ENCODE results near the gene WDR4. TPM values are rescaled to one million over a fixed set of nuclear protein-coding genes. Genes with fewer than 3 reads are reported as not detected.

WDR4 gene
- total RNA-seq, 1 experiment from 2014 or later: 15.3 TPM

DNA sequence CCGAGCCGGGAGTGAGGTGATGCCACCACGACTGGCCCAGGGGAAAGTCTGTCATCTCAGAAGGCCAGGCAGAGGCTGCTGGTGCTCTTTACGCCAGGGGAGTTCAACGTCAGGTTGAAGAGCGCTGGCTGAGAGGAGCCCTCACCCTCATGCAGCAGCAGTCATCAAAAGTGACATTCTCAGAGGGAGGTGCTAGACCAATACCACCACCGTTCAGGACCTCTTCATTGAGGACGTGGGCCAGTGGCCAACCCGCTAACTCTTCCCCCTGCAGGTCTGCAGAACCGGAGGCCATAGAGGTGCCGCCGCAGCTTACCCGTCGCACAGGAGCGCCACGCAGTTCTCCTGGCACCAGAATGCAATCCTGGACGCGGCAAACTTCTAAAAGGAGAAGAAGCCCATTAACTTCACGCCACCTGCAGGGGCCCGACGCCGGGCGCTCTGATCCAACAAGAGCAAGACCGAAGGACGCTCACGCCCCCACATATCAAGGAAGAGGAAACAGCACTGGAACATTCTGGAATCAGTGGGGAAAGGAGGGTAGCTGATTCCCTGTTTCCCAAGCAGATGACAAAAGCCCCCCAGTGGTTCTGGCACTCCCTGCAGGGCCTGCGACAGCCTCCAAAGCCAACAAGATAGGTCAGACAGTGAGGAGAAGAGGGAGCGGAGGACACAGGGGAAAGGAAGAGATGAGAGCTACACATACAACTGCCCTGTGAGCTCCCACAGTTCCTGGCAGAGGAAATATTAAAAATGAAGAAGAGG is 24.9 kb downstream of the WDR4 start:
- Histone ChIP-seq H3K4me1 (ENCODE audit: low read length) (no peaks in the 10 kb centered on the region), H3K36me3 (ENCODE audit: insufficient read depth, low read length) (peaks cover 17% of the 10 kb centered on the region), H3K27ac (ENCODE audit: low read length) (no peak overlapping the region), H4K20me1 (ENCODE audit: insufficient read depth, low read depth, low read length) (peaks cover 40% of the 10 kb centered on the region), H3K4me3 (ENCODE audit: low read length) (no peak overlapping the region), H3K79me2 (ENCODE audit: low read length) (peaks cover 30% of the 10 kb centered on the region), H2AFZ (ENCODE audit: low read length) (no peak overlapping the region), H3K9me2 (replicated peaks; ENCODE audit: insufficient read depth, low read length) (no peaks in the 10 kb centered on the region), H3K9me3 (ENCODE audit: low read length) (no peaks in the 10 kb centered on the region), H3K27me3 (ENCODE audit: low read length) (no peaks in the 10 kb centered on the region), H3K4me2 (ENCODE audit: low read depth, low read length, poor library complexity, severe bottlenecking) (no peak overlapping the region), H3K9ac (ENCODE audit: low read length) (no peak overlapping the region)
- DNase-seq: no peak

GRCh38 chr21:42853621-42854020 is 25.7 kb downstream of the WDR4 start:
- Histone ChIP-seq H3K79me2 (ENCODE audit: low read length) (peaks cover 31% of the 10 kb centered on the region), H3K27me3 (ENCODE audit: low read length) (no peaks in the 10 kb centered on the region)

DNA sequence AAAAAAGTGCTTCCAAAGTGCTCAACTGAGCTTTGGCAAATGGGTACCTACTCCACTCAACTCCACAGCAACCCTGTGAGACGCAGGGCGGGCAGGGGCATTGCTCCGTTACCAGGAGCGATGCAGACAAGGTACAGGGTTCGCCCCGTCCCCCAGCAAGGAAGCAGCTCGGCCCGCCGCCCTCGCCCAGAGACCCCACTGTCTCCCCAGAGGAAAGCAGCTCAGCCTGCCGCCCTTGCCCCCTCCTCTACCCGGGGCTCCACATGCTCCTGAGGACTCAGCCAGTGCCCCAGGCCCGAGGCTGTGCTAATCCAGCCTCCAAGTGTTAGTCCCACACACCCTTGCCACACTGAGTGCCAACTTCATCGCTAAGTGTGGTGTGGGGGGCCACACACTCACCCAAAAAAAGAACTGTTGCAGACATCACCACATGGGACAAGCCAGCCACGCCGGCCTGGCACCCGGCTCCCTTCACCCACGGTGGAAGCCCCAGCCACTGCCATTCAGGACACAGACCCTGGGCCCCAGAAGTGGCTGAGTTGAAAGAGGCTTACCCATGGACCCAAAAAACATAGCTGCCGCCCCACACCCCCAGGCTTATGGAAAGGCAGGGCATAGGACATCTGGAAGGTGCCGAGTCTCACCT is 26.3 kb downstream of the WDR4 start:
- Histone ChIP-seq H3K9me2 (replicated peaks; ENCODE audit: insufficient read depth, low read length) (no peaks in the 10 kb centered on the region), H3K4me3 (ENCODE audit: low read length) (no peak overlapping the region), H3K27ac (ENCODE audit: low read length) (no peak overlapping the region), H3K27me3 (ENCODE audit: low read length) (no peaks in the 10 kb centered on the region), H3K36me3 (ENCODE audit: insufficient read depth, low read length) (peaks cover 19% of the 10 kb centered on the region), H3K9ac (ENCODE audit: low read length) (no peak overlapping the region), H3K4me1 (ENCODE audit: low read length) (no peaks in the 10 kb centered on the region), H2AFZ (ENCODE audit: low read length) (no peak overlapping the region), H4K20me1 (ENCODE audit: insufficient read depth, low read depth, low read length) (peaks cover 37% of the 10 kb centered on the region), H3K9me3 (ENCODE audit: low read length) (no peaks in the 10 kb centered on the region), H3K4me2 (ENCODE audit: low read depth, low read length, poor library complexity, severe bottlenecking) (no peak overlapping the region), H3K79me2 (ENCODE audit: low read length) (peaks cover 25% of the 10 kb centered on the region)
- no peak for DNase-seq

More at GRCh38 chr21:42853621-42854020, 25.7 kb downstream of the WDR4 start:
- Histone ChIP-seq H3K27ac (ENCODE audit: low read length) (no peak overlapping the region), H3K9me2 (replicated peaks; ENCODE audit: insufficient read depth, low read length) (no peaks in the 10 kb centered on the region), H3K9me3 (ENCODE audit: low read length) (no peaks in the 10 kb centered on the region), H4K20me1 (ENCODE audit: insufficient read depth, low read depth, low read length) (peaks cover 40% of the 10 kb centered on the region), H3K4me1 (ENCODE audit: low read length) (no peaks in the 10 kb centered on the region), H3K36me3 (ENCODE audit: insufficient read depth, low read length) (peaks cover 19% of the 10 kb centered on the region), H3K9ac (ENCODE audit: low read length) (no peak overlapping the region), H2AFZ (ENCODE audit: low read length) (no peak overlapping the region), H3K4me3 (ENCODE audit: low read length) (no peak overlapping the region), H3K4me2 (ENCODE audit: low read depth, low read length, poor library complexity, severe bottlenecking) (no peak overlapping the region)
- DNase-seq: no peak

- peaks cover 22% of the 10 kb centered on the region for H3K79me2 ChIP-seq (ENCODE audit: low read length)
- no peaks in the 10 kb centered on the region for H3K27me3 ChIP-seq (ENCODE audit: low read length)
- no peaks in the 10 kb centered on the region for H3K4me1 ChIP-seq (ENCODE audit: low read length)
- H3K36me3 ChIP-seq (ENCODE audit: insufficient read depth, low read length): peaks cover 16% of the 10 kb centered on the region
- no peak overlapping the region for H2AFZ ChIP-seq (ENCODE audit: low read length)
- H4K20me1 ChIP-seq (ENCODE audit: insufficient read depth, low read depth, low read length): peaks cover 35% of the 10 kb centered on the region
- DNase-seq: no peak
- H3K4me3 ChIP-seq (ENCODE audit: low read length): no peak overlapping the region
- H3K27ac ChIP-seq (ENCODE audit: low read length): no peak overlapping the region
- H3K9me2 ChIP-seq (replicated peaks; ENCODE audit: insufficient read depth, low read length): no peaks in the 10 kb centered on the region
- H3K4me2 ChIP-seq (ENCODE audit: low read depth, low read length, poor library complexity, severe bottlenecking): no peak overlapping the region
- H3K9ac ChIP-seq (ENCODE audit: low read length): no peak overlapping the region
- H3K9me3 ChIP-seq (ENCODE audit: low read length): no peaks in the 10 kb centered on the region
These were observed 27.3 kb downstream of the WDR4 start for GRCh38 chr21:42851812-42852665.

DNA sequence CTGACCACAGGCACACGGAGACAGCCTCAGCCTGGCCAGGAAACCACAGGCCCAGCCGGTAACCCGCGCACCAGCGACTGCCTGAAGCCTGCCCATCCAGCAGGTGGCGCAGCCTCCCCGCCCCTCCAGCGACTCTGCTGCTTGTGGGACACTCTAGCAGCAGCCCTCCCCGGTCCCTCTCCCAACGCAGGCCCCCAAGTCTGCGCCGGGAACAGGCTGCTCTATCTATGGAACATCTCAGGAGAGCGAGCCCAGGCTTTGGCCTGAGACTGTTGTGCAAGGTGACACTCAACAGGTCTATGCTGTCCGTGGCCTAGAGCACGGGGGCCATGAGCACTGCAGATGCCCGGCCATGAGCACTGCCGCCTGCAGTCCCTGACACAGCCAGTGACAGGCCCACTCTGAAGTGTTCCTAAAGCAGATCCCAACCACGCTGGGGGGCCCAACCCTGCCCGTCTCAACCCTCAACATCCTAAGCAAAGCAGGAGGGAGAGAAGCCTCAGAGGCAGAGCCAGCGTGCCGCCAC is 28.4 kb downstream of the WDR4 start:
- peaks cover 20% of the 10 kb centered on the region for H3K79me2 ChIP-seq (ENCODE audit: low read length)
- no peak for DNase-seq

GRCh38 chr21:42850463-42850862 is 28.9 kb downstream of the WDR4 start:
- Histone ChIP-seq H3K9ac (ENCODE audit: low read length) (no peak overlapping the region), H3K79me2 (ENCODE audit: low read length) (peaks cover 22% of the 10 kb centered on the region), H3K9me3 (ENCODE audit: low read length) (no peaks in the 10 kb centered on the region), H3K36me3 (ENCODE audit: insufficient read depth, low read length) (peaks cover 16% of the 10 kb centered on the region), H3K4me2 (ENCODE audit: low read depth, low read length, poor library complexity, severe bottlenecking) (no peak overlapping the region), H3K4me1 (ENCODE audit: low read length) (no peaks in the 10 kb centered on the region), H4K20me1 (ENCODE audit: insufficient read depth, low read depth, low read length) (peaks cover 24% of the 10 kb centered on the region), H2AFZ (ENCODE audit: low read length) (no peak overlapping the region), H3K27me3 (ENCODE audit: low read length) (no peaks in the 10 kb centered on the region), H3K4me3 (ENCODE audit: low read length) (no peak overlapping the region), H3K27ac (ENCODE audit: low read length) (no peak overlapping the region), H3K9me2 (replicated peaks; ENCODE audit: insufficient read depth, low read length) (no peaks in the 10 kb centered on the region)
- no peak for DNase-seq

More for the DNA sequence above, 28.4 kb downstream of the WDR4 start:
- Histone ChIP-seq H3K27ac (ENCODE audit: low read length) (no peak overlapping the region), H3K4me3 (ENCODE audit: low read length) (no peak overlapping the region), H3K4me2 (ENCODE audit: low read depth, low read length, poor library complexity, severe bottlenecking) (no peak overlapping the region), H3K4me1 (ENCODE audit: low read length) (no peaks in the 10 kb centered on the region), H4K20me1 (ENCODE audit: insufficient read depth, low read depth, low read length) (peaks cover 24% of the 10 kb centered on the region), H3K27me3 (ENCODE audit: low read length) (no peaks in the 10 kb centered on the region), H3K9me2 (replicated peaks; ENCODE audit: insufficient read depth, low read length) (no peaks in the 10 kb centered on the region), H3K9me3 (ENCODE audit: low read length) (no peaks in the 10 kb centered on the region), H3K36me3 (ENCODE audit: insufficient read depth, low read length) (peaks cover 16% of the 10 kb centered on the region), H2AFZ (ENCODE audit: low read length) (no peak overlapping the region), H3K9ac (ENCODE audit: low read length) (no peak overlapping the region)

- no peaks in the 10 kb centered on the region for H3K27me3 ChIP-seq (ENCODE audit: low read length)
- H3K36me3 ChIP-seq (ENCODE audit: insufficient read depth, low read length): peaks cover 19% of the 10 kb centered on the region
- H4K20me1 ChIP-seq (ENCODE audit: insufficient read depth, low read depth, low read length): peaks cover 30% of the 10 kb centered on the region
- H2AFZ ChIP-seq (ENCODE audit: low read length): no peak overlapping the region
- H3K4me1 ChIP-seq (ENCODE audit: low read length): no peaks in the 10 kb centered on the region
- H3K9me3 ChIP-seq (ENCODE audit: low read length): no peaks in the 10 kb centered on the region
- H3K4me2 ChIP-seq (ENCODE audit: low read depth, low read length, poor library complexity, severe bottlenecking): no peak overlapping the region
- no peak overlapping the region for H3K9ac ChIP-seq (ENCODE audit: low read length)
- DNase-seq: no peak
- no peak overlapping the region for H3K4me3 ChIP-seq (ENCODE audit: low read length)
- no peak overlapping the region for H3K27ac ChIP-seq (ENCODE audit: low read length)
- peaks cover 28% of the 10 kb centered on the region for H3K79me2 ChIP-seq (ENCODE audit: low read length)
- H3K9me2 ChIP-seq (replicated peaks; ENCODE audit: insufficient read depth, low read length): no peaks in the 10 kb centered on the region
These were observed 29.5 kb downstream of the WDR4 start for GRCh38 chr21:42849759-42850412.
